Vein endothelial cell (primary cell): ENCODE data around the gene FOXS1. TPM values are rescaled to one million over a fixed set of nuclear protein-coding genes. Genes with fewer than 3 reads are reported as not detected.

Experiments used
- small RNA-seq: library from RNA; depleted of rRNA; stranded (forward); fragments of <200 nt; gene quantifications from one replicate; pipeline ENCODE3, GENCODE V24; 2012
- total RNA-seq: library from RNA; depleted of rRNA; stranded (reverse); fragments of >200 nt; gene quantifications from 2 replicates; pipeline ENCODE4 v1.2.3, GENCODE V29; 2012

Gene FOXS1
- total RNA-seq = 0.48 and 1.3 TPM in 2 replicates

DNA sequence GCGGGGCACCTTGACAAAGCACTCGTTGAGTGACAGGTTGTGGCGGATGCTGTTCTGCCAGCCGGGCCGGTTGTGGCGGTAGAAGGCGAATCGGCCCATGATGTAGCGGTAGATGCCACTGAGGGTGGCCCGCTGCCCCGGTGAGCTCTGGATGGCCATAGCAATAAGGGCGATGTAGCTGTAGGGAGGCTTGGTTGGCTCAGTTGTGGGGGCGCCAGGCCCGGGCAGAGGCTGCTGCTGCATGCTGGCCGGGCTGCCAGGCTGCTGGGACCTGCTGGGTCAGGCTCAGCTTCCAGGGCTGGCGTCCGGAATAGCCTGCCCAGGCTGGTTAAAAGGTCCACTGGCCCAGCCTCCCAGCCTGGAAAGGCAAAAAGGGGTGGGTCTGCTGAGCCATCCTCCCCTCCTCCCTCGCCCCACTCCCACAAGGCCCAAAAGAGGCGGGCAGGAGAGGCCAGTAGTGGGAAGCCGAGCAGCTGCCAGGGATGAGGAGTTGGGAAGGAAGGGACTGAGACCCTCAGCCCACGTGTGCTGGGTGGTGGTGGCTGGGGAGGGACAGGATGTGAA is at the start of gene FOXS1:
FOXS1 (minus strand) TSS at position 305 of the 564 bp plus-strand sequence; CDS start at position 243, 62 bp downstream.

DNA sequence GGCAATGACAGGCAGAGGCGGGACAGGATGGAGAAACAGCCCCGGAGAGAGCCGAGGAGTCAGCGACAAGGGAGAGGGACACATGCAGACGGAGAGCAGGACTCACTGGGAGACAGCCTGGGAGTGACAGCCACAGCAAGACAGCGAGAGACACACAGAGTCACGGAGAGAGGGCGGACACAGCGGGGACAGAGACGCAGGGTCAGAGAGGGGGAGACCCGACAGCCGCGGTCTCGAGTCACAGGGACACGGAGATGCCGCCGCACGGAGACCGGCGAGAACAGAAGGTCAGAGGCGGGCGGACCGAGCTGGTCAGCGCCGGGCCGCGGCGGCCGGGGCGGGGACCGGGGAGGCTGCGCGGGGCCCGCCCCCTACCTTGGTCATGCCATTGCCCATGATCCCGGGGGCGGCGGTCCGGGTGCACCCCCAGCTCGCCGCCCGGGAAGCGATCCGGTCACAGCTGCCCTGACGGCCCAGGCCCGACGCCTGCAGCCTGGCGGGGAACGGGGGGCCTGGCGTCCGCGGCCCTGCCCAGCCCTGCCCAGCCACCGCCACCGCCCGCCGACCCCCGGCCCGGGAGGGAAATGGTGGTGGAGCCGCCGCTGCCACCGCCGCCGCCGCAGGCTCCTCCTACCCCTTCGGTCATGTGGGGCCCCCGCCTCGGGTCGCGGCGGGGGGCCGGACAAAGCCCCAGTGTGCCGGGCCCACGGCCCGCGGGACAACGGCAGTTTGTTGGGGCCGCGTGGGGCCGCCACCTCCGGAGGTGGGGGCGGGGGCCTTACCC is 24.7 kb upstream of the FOXS1 start, which contains the start of the genes DUSP15 and TTLL9:
DUSP15 (minus strand) TSS at position 586 of the 784 bp plus-strand sequence; CDS start at position 396, 190 bp downstream.
TTLL9 (plus strand) TSS at position 693 of the 784 bp plus-strand sequence. CDS start 493 bp downstream, outside the sequence.

GRCh38 chr20:31819083-31819784 is 26.2 kb downstream of the FOXS1 start, which contains the start of gene MYLK2:
Gene MYLK2 (plus strand): TSS chr20:31819356. CDS start chr20:31819581, 225 bp downstream.

Small RNAs within 50 kb of the gene (small RNA-seq; reads per million reads assigned to genes)
- gene AL160175.1 = not detected

Other genes with a start within 250 kb of the FOXS1 start
- 251 and 348 TPM in 2 replicates for gene ID1, start 240.3 kb downstream of the FOXS1 start, total RNA-seq
- gene COX4I2, start 207.7 kb downstream of the FOXS1 start, total RNA-seq = not detected in 2 replicates
- gene BCL2L1, start 122.7 kb downstream of the FOXS1 start, total RNA-seq = 153 TPM in 2 replicates
- 40.5 and 68.8 TPM in 2 replicates for gene TPX2, start 106.3 kb downstream of the FOXS1 start, total RNA-seq
- gene MYLK2, start 26.2 kb downstream of the FOXS1 start, total RNA-seq = 2.9 and 8.5 TPM in 2 replicates
- gene DUSP15, start 24.9 kb upstream of the FOXS1 start, total RNA-seq = 0.19 and 0.65 TPM in 2 replicates
- gene TTLL9, start 25.0 kb upstream of the FOXS1 start, total RNA-seq = under 0.01 and 0.10 TPM in 2 replicates
- gene PDRG1, start 106.4 kb upstream of the FOXS1 start, total RNA-seq = 3.9 and 4.1 TPM in 2 replicates
- not detected in 2 replicates for gene XKR7, start 122.5 kb upstream of the FOXS1 start, total RNA-seq
- gene CCM2L, start 164.8 kb upstream of the FOXS1 start, total RNA-seq = 14.9 and 16.7 TPM in 2 replicates
- gene HCK, start 206.6 kb upstream of the FOXS1 start, total RNA-seq = 0.33 TPM in 1 of 2 replicates, not detected in the other